Ascending aorta (tissue), 2 donors: ENCODE data around the gene PARD6A. TPM values are rescaled to one million over a fixed set of nuclear protein-coding genes. Genes with fewer than 3 reads are reported as not detected.

Source experiments
- DNase-seq, 2 donors: peaks; one replicate each; pipeline ENCODE4 v3.0.0-alpha.2; 2019; ENCODE audit warnings: low spot score in 2 of 2
- H3K27ac ChIP-seq, 2 donors: fragments of 200-600 bp; sonication (generic); one replicate each; pipeline ENCODE4 v1.5.1; 2016 to 2017; ENCODE audit warnings: mild to moderate bottlenecking in 1 of 2
- H3K27me3 ChIP-seq: fragments of 200-600 bp; sonication (generic); one replicate; pipeline ENCODE4 v1.5.1; 2017
- H3K36me3 ChIP-seq, 2 donors: fragments of 200-600 bp; sonication (generic); one replicate each; pipeline ENCODE4 v1.5.1; 2016
- H3K4me1 ChIP-seq, 2 donors: fragments of 200-600 bp; sonication (generic); one replicate each; pipeline ENCODE4 v1.5.1; 2016 to 2017; ENCODE audit warnings: mild to moderate bottlenecking in 1 of 2
- H3K4me3 ChIP-seq, 2 donors: fragments of 200-600 bp; sonication (generic); one replicate each; pipeline ENCODE4 v1.5.1; 2016 to 2017; ENCODE audit warnings: mild to moderate bottlenecking in 1 of 2
- H3K9me3 ChIP-seq, 2 donors: fragments of 200-600 bp; sonication (generic); one replicate each; pipeline ENCODE4 v1.5.1; 2016
- CTCF ChIP-seq, 3 experiments: fragments of 200-600 bp in 2 of 3; fragments of 450-650 bp in 1 of 3; sonication (generic) in 2 of 3; IDR thresholded peaks; one replicate each; pipeline ENCODE4 v1.5.1; 2016 to 2019; ENCODE audit warnings: antibody characterized with exemption in 3 of 3, mild to moderate bottlenecking in 1 of 3, moderate library complexity in 1 of 3
- intact Hi-C: fragments of 100-400 bp; cut with DNase I; formaldehyde crosslinking; loops from one replicate; pipeline ENCODE4 v1.15.1; 2023
- total RNA-seq: library from RNA; depleted of rRNA; stranded (reverse); fragments of >200 nt; gene quantifications from one replicate; pipeline ENCODE4 v1.1.0, GENCODE V29; 2016

The PARD6A gene
- total RNA-seq, 1 donor from 2014 or later = 8.4 TPM

- H3K9me3 ChIP-seq = no peaks in the 10 kb centered on the region
- DNase-seq = no peak
- no peaks in the 10 kb centered on the region for H3K27me3 ChIP-seq
- peaks cover 6 to 7% of the 10 kb centered on the region in 2 donors for H3K36me3 ChIP-seq
- H3K4me3 ChIP-seq = no peak overlapping the region
- TF ChIP-seq CTCF (IDR thresholded peaks at IDR 0.05) = no peak
- H3K4me1 ChIP-seq = no peaks in the 10 kb centered on the region
- no peak overlapping the region for H3K27ac ChIP-seq
- intact Hi-C loops = no loop called here
Measured at GRCh38 chr16:67694611-67695010, 33.9 kb downstream of the PARD6A start.

DNA sequence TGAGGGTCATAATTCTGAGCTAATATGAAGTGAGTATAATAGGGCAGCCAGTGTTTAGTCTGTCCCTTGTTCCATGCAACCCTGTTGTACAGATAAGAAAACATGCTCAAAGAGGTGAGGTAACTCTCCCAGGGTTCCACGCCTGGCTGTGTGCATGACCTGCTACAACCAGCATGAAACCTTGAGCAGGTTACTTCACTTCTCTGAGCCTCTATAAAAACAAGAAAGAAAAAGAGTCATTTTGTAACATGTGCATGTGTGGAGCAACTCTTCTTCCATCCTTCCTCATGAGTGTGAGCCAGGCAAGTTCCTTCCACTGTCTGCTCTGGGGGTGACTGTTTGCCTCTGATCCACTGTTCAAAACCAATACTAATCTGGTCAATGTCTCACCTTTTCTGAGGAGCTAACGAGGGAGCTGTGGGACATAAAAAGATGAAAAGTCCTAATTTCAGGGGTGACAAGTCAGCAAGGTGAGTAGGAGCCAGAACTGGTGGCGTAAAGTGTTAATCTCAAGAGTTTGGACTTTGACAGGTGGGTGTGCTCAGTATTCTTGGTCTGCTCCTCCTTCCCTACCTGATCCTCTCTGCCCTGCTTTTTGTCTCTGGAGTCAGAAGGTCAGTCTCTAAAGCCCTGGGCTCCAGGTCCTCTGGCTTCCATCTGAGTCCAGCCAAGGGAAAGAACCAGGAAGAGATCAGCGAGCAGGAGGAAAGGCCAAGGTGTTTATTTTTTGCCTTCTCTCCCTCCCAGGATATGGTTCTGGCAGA lies 36.8 kb downstream of the PARD6A start:
- no peaks in the 10 kb centered on the region for H3K9me3 ChIP-seq
- intact Hi-C loops = no loop called here
- no peak overlapping the region for H3K4me3 ChIP-seq
- no peak for DNase-seq
- H3K27me3 ChIP-seq = no peaks in the 10 kb centered on the region
- TF ChIP-seq CTCF (IDR thresholded peaks at IDR 0.05) = no peak
- H3K4me1 ChIP-seq = no peaks in the 10 kb centered on the region
- H3K36me3 ChIP-seq = peaks cover 6 to 7% of the 10 kb centered on the region in 2 donors
- no peak overlapping the region for H3K27ac ChIP-seq

- no peaks in the 10 kb centered on the region for H3K27me3 ChIP-seq
- H3K4me3 ChIP-seq = no peak overlapping the region
- intact Hi-C loops = no loop called here
- no peak for DNase-seq
- TF ChIP-seq CTCF (IDR thresholded peaks at IDR 0.05) = no peak
- no peaks in the 10 kb centered on the region for H3K4me1 ChIP-seq
- no peak overlapping the region for H3K27ac ChIP-seq
- peaks cover 6 to 7% of the 10 kb centered on the region in 2 donors for H3K36me3 ChIP-seq
- no peaks in the 10 kb centered on the region for H3K9me3 ChIP-seq
Measured at GRCh38 chr16:67699265-67699664, 38.5 kb downstream of the PARD6A start.

- H3K4me3 ChIP-seq = no peak overlapping the region
- H3K4me1 ChIP-seq = no peaks in the 10 kb centered on the region
- DNase-seq = no peak
- intact Hi-C loops = no loop called here
- H3K36me3 ChIP-seq = peaks cover 6 to 7% of the 10 kb centered on the region in 2 donors
- H3K27ac ChIP-seq = no peak overlapping the region
- no peak for TF ChIP-seq CTCF (IDR thresholded peaks at IDR 0.05)
- no peaks in the 10 kb centered on the region for H3K27me3 ChIP-seq
- no peaks in the 10 kb centered on the region for H3K9me3 ChIP-seq
Measured at GRCh38 chr16:67701420-67701819, 40.7 kb downstream of the PARD6A start.

- Histone ChIP-seq H3K9me3 (no peaks in the 10 kb centered on the region), H3K4me3 (no peak overlapping the region), H3K4me1 (no peaks in the 10 kb centered on the region), H3K27ac (no peak overlapping the region), H3K36me3 (peaks cover 6 to 7% of the 10 kb centered on the region in 2 donors), H3K27me3 (no peaks in the 10 kb centered on the region)
- TF ChIP-seq CTCF (IDR thresholded peaks at IDR 0.05) = no peak
- intact Hi-C loops = no loop called here
- DNase-seq = no peak
Measured at GRCh38 chr16:67702130-67702529, 41.4 kb downstream of the PARD6A start.
